Right hindlimb (tissue), 1 donor: ENCODE data around the gene TIMM23B.
"Not testable (repeated sequence)": the region's sequence is repeated elsewhere in the genome, so short reads cannot be mapped to it uniquely, and the experiment has no call there.

Source experiments
- DNase-seq: peaks from one replicate; pipeline ENCODE4 v3.0.0-alpha.2; 2018

The TIMM23B gene

DNA sequence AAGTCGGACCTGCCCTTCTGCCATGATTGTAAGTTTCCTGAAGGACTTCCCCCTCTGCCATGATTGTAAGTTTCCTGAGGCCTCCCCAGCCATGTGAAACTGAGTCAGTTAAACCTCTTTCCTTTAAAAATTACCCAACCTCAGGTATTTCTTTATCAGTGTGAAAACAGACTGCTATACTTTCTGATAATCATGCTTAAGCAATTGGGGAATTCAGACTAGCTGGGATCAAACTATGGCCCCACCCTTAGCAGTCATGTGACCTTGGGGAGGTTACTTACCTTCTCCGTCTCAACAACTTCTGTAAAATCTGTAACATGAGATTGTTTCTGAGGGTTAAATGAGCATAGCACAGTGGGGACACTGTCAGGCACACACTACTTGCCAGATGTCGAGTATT lies 45.4 kb downstream of the TIMM23B start:
- DNase-seq: not testable (repeated sequence)

- DNase-seq: not testable (repeated sequence)
Measured at GRCh38 chr10:49988376-49988775, 46.5 kb downstream of the TIMM23B start, which contains the start of gene AGAP6. Gene AGAP6, plus strand, starts transcription at chr10:49988406. Its CDS starts 310 bp downstream, at chr10:49988716.

DNA sequence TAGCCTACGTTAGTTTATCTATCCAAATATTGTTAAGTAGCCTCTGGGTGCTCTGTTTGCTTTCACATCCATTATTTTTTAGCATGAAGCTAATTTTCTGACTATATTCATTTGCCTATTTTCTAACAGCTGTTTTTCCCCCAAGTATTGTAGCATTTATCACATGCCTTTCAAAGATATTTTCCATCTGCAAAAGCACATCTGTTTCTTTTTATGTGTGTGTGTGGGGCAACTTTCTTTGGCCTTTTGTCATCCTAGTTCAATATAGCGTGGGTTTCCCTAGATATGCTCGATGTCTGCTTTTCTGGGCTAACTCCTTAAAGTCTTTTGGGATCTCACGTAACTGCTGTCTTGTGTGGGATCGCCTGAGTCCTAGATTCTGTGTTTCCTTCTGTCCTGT lies 53.5 kb downstream of the TIMM23B start:
- DNase-seq: not testable (repeated sequence)

DNA sequence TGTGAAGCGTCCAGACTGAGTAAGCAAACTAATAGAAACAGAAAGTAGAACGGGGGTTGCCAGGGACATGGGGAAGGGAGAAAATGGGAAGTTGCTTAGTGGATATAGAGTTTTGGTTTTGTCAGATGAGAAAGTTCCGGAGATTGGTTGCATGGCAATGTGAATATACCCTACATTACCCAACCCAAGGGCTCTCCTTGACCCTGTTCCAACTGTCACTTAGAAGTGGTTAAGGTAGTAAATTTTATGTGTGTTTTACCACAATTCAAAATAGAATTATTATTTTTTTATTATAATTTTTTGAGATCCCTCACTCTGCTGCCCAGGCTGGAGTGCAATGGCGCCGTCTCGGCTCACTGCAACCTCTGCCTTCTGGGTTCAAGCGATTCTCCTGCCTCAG lies 72.2 kb downstream of the TIMM23B start:
- DNase-seq: not testable (repeated sequence)

DNA sequence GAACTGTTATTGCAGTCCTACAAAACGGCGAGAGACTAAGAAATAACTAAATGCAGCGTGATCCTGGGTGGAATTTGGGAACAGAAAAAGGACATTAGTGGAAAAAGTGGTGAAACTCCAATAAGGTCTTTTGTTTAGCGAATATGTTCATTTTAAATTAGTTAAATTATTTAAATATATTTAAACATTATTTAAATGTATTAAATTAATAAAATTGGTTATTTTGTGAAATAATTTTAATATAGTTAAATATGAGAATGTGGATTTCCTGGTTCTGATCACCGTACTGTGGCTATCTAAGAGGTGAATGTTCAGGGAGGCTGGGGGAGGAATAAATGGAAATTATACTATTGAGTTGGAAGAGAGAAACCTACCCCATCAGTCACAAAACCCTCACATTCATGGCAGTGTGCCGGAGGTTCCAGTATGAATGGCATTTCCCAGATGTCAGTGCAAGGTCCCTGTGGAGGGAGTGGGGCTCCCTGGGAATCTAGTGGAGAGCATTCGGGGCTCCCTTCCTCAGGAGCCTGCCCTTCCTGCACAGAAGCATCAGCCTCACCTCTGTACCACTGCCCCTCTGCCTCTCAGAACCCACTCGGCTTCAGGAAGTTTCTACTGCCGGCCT lies 73.9 kb downstream of the TIMM23B start:
- DNase-seq: not testable (repeated sequence)

DNA sequence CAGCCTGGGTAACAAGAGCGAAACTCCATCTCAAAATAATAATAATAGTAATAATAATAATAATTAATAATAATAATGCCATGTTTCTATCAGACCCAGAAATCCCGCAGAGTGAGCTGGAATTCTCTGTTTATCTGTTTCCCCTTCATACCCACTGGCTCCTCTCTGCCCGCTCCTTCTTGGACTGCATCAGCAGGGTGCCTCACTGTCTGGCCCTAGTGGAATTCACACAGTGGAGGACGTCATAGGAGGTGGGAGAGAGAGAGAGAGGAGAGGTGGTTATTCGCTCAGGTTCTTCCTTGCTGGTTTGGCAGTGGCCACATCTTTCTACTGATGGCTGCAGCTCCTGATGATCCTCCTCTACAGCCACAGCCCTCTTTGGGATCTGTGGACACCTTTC lies 75.1 kb downstream of the TIMM23B start:
- not testable (repeated sequence) for DNase-seq

- DNase-seq: not testable (repeated sequence)
Measured at GRCh38 chr10:50017646-50018045, 75.8 kb downstream of the TIMM23B start.

DNA sequence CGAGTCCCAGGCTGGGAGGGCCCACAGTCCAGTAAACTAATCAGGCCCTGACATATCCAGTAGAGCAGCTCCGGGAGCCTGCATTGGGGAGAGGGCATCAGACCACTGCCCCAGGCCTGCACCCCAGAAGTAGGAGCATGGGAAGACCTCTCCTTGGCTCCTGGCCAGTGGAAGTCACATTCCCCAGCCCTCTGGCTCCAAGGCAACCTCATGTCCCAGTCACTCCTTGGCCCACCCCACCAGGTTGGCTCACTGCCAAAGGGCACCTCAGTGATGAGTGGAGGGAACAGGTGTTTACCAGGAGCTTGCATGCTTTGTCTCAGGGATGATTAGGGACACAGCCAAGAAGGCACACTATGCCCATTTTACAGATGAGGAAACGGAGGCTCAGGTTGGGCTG lies 77.4 kb downstream of the TIMM23B start:
- not testable (repeated sequence) for DNase-seq

DNA sequence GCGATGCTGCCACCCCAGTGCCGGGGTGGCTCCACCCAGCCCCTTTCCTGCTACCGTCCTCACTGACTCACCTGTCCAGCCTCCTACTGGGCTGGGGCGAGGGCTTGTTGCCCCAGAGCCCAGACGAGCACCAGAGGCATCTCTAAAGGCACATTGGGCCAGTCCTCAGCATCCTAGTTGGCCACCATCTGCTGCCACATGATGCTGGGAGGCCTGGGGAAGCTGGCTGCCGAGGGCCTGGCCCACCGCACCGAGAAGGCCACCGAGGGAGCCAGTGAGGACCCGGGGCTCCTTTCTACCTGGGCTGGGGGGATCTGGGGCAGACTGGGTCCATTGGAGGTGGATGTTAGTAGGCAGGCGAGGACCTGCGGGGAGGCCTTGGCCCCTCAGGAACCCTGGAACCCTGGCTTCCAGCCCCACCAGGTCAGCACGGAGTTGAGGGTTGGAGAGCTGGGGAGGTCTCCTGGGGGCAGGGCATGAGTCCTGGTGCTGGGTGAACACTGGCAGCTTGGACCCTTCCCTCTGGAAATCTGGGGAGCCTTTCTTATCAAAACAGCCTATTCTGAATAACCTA lies 78.7 kb downstream of the TIMM23B start:
- not testable (repeated sequence) for DNase-seq

- DNase-seq: no peak
Measured at GRCh38 chr10:50021646-50022045, 79.8 kb downstream of the TIMM23B start.
